G401 (cell line): ENCODE measurements around the gene GLUL. TPM values are rescaled to one million over a fixed set of nuclear protein-coding genes. Genes with fewer than 3 reads are reported as not detected.
A peak's percentile ranks its signal among the peaks of the same experiment; 100 is the strongest.

Source experiments
- DNase-seq: peaks from one replicate; pipeline ENCODE4 v3.0.0-alpha.2; 2015; ENCODE audit warnings: low spot score
- in situ Hi-C: cut with HindIII; loops from 2 replicates; pipeline ENCODE4 v1.10.0; 2016; ENCODE audit warnings: low sequenced_read_pairs, mixed read lengths
- total RNA-seq: library from RNA; depleted of rRNA; stranded (reverse); fragments of >200 nt; shearing (Covaris generic); gene quantifications from 2 replicates; pipeline ENCODE4 v1.2.3, GENCODE V29; 2014; rRNA removed

Gene GLUL
- total RNA-seq: 862 and 1,000 TPM in 2 replicates

DNA sequence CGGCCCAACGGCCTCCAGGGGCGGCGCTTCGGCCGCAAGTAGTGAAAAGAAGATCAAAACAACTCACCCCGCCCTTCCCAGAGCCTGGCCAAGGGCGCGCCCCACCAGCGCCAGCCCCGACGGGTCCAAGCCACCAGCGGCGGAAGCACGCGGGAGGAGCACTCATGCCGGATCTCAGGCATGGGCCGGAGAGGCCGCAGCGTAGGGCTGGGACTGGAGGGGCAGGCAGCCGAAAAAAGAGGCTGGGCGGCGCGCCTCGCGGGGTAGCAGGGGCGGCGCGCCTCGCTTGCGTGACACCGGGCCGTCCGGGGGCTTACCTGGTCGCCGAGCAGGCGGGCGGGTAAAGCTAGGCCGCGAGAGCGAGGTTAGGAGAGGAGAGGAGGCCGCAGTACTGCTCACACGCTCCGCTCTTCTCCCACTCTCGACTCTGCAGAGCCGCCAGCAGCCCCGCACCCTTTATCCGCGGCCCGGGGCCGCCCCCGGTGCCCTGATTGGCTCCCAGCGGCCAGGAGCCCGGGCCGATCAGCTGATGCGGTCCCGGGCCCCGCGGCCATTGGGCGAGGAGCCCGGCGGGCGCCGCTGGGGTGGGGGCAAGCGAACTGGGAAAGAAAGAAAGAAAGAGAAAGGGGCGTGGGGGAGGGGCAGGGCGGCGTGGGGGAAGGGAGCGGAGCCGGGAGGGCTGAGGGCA lies at the start of gene GLUL:
Gene GLUL, minus strand, starts transcription at position 429 of the 688 bp plus-strand sequence. CDS start 3,053 bp downstream, outside the sequence.
- in situ Hi-C loops: loop anchor here (10.0 kb wide), 1 partner anchor 307 kb away; no protein-coding TSS in a partner anchor
- DNase-seq: peak; percentile 79

DNA sequence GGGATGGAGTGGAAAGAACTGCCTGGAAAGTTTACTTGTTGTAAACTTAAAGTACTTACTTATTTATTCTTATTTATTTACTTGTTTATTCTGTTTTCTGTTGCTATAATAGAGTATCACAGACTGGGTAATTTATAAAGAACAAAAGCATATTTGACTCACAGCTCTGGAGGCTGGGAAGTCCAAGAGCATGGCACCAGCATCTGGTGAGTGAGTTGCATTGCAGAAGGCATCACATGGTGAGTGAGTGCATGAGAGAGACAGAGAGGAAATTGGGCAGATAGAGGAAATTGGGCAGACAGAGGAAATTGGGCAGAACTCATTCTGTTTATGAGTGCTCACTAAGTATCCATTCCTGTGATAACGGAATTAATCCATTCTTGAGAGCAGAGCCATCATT lies 46.7 kb upstream of the GLUL start:
- in situ Hi-C loops: no loop called here
- no peak for DNase-seq

DNA sequence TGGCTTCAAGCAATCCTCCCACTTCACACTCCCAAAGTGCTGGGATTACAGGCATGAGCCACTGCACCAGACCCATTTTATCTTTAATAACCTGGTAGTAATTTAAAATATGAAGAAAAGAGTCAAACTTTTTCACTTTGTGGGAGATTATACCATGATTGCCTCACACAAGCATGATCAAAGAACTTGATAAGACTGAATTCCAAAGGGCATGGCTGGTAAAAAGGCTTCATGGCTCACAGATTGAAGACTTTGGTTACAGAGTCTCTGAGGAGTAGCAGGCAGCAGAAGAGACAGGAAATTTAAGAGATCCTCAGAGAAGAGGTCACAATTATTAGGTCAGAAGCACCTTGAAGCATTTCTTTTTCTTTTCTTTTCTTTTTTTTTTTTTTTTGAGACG lies 42.0 kb upstream of the GLUL start:
- in situ Hi-C loops: no loop called here

DNA sequence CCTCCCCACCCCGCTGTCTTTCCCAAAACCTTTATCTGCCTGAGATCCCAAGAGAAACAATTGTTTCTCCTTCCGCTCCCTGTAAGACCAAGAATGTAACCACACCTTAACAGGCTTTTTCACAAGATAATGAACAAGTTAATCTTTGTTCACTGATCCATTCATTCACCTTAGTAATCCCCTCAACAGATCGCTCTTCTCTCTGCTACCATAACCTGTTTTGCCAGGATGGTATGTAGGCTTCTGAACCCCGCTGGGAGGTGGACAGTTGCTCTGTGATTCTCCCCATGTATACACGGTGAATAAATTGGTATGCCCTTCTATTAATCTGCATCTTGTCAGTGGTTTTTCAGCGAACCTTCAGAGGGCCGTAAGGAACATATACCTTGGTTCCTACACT lies 39.7 kb upstream of the GLUL start:
- in situ Hi-C loops: no loop called here
- no peak for DNase-seq

More for the DNA sequence above, 42.0 kb upstream of the GLUL start:
- no peak for DNase-seq

DNA sequence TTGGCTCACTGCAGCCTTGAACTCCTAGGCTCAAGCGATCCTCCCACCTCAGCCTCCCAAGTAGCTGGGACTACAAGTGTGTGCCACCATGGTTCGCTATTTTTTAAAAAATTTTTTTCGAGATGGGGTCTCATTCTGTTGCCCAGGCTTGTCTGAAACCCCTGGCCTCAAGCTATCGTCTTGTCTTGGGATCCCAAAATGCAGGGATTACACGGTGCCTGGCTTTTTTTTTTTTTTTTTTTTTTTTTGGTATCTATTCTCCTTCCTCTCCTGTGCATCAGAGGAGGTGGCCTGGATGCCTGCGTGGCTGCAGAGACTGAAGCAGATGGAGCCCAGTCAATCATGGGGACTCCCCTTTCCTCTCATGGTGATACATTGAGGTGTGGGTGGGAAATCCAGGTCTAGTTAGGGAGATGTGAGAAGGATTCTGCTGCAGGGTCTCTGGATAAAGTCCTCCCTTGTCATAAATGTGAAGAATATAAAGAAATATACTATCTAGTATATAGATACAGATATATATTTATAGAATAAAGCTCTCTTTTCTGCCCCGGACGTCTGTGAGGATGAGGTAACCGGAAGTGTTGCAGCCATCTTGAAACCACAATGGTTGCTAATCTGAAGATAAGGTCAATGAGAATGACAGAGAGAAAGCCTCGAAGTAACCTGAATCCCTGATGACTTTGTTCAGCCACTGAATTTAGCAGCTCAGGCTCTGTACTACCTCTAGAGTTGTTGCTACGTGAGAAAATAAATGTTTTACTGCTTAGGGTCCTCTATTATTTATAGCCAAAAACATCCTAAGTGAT lies 38.9 kb upstream of the GLUL start:
- in situ Hi-C loops: no loop called here
- no peak for DNase-seq

DNA sequence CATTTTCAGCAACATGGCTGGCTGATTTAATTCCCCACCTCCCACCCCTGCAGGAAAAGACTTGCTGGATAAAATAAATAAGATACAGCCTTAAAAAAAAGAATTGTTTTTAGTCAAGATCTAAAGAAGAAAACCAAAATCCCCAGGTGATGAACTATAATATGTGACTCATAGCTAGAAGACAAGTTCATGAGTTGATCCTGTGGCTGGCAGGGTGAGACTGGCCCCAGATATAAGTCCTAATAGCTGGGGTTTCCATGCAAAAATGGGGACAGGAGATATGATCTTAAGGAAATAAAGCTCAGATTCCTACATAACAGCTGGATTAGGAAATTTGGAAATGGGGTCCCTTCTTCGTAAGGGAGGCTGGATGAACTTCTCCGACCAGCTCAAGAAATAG lies 36.5 kb upstream of the GLUL start:
- in situ Hi-C loops: no loop called here

DNA sequence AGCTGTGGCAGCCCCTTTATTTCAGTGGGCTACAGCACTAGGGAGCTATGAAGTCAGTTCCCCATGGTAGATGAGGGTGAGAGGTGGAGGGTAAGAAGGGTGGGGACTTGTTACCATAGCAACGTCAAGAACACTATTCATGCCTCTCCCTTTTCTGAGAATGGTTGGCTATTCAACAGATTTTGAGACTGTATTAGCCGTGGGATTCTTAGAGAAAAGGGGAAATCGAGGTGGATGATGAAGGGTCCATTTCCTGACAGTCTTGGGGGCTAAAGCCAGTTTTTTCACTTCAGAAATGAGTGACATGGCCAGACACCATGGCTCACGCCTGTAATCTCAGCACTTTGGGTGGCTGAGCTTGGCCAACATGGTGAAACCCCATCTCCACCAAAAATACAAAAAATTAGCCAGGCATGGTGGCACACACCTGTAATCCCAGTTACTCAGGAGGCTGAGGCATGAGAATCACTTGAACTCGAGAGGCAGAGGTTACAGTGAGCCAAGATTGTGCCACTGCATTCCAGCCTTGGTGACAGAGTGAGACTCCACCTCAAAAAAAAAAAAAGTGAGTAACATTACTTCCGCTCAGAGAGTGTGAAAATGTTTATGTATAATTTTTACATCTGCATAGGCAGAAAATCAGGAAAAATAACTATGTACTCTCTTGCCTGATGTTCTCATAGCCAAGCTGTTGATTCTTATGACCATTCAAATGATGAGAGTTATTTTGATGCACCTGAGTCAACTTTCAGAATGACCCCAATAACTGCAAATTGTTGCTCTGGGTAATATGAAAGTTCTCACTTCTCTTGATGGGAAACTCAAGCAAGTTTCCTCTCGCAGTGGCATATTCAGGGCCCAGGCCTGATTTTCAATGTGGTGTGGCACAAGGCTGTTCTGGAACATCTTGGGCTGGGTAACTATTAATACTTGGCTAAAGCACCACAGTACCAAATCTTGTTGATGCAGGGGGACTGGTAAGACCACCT lies 35.1 kb upstream of the GLUL start:
- in situ Hi-C loops: no loop called here
- no peak for DNase-seq

More for the DNA sequence above, 36.5 kb upstream of the GLUL start:
- no peak for DNase-seq

DNA sequence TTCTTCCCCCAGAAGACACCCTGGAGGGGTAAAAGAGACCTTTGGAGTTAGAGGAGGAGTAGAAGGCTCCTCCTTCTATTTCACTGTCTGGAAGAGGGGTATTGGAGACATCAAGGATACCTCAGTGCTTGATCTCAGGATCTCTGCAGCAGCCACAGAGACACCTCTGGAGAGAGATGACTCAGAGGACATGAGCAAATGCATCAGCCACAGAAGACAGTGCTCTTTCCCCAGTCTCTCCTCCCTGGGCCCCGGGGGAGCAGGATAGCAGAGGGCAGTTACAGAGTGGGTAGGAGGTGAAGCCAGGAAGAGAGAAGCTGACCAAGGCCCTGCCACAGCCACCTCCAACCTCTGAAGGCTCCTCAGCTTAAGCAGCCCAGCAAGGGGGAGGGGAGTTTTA lies 24.2 kb upstream of the GLUL start:
- no peak for DNase-seq
- in situ Hi-C loops: no loop called here

DNA sequence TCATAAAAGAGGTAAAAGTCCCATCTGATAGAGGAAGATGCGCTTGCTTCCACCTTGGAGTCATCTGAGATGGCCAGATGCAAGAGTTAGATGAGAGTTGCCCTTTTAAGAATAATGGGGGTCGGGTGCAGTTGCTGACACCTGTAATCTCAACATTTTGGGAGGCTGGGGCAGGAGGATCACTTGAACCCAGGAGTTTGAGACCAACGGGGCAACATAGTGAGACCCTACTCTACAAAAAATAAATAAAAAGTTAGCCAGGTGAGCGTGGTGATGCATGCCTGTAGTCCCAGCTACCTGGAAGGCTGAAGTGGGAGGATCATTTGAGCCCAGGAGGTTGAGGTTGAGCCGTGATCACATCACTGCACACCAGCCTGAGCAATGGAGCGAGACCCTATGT lies 22.4 kb upstream of the GLUL start:
- no peak for DNase-seq
- in situ Hi-C loops: no loop called here

DNA sequence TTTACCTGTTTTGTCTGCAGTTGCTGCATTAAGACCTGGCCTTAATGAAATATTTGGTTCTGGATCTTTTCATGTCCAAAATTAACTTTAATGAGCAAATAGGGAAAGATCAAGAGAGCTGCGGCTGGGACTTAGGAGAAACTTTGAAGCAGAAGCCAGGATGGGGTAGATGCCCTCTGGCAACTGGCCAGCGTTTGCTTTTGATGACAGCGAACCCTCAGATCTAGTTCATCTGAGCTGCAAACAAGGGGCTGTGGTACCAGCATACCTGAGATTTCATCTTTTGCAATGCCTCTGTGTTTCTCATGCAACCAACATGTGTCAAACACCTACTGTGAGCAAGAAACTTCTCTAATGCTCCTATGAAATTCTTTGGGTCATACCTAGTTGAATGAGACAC lies 21.9 kb upstream of the GLUL start:
- no peak for DNase-seq
- in situ Hi-C loops: no loop called here

DNA sequence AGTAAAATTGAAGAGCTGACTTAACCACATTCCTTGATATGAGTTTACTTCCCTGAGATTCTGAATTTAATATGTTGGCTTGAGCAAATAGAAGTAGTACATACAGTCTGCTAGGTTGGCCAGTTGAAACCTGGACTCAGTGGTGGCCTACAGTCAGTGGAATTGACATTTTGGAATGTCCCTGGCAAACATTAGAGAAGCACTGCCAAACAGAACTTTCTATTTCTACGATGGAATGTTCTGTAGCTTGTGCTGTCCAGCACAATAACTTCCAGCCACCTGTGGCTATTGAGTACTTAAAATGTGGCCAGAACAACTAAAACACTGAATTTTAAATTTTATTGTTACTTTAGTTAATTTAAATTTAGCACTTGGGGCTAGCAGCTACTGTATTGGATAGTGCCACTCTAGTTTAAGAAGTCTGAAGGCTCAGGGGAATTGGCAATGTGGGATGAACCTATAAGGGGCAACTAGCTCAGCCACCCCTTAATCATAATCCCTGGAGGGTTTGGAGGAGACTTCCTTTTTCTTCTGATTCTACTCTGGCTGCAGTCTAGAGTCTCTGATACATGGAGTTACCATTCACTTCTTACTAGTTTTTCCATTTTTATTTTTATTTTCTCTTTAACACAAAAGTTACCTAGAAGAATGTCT lies 19.2 kb upstream of the GLUL start:
- in situ Hi-C loops: no loop called here
- no peak for DNase-seq

DNA sequence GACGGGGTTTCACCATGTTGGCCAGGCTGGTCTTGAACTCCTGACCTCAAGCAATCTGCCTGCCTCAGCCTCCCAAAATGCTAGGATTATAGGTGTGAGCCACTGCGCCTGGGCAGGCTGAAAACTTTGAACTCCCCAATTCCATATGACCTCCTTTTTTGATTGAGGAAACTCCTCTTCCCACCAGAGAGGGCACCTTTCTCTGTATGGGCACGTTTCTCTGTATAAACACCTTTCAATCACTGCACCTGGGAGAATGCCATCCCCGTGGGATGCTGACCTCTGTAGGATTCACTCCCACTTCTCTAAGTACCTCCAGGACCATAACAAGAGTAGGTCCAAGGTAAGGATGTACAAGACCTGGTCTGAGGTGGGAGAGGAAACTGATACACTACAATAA lies 18.5 kb upstream of the GLUL start:
- in situ Hi-C loops: no loop called here
- DNase-seq: no peak

DNA sequence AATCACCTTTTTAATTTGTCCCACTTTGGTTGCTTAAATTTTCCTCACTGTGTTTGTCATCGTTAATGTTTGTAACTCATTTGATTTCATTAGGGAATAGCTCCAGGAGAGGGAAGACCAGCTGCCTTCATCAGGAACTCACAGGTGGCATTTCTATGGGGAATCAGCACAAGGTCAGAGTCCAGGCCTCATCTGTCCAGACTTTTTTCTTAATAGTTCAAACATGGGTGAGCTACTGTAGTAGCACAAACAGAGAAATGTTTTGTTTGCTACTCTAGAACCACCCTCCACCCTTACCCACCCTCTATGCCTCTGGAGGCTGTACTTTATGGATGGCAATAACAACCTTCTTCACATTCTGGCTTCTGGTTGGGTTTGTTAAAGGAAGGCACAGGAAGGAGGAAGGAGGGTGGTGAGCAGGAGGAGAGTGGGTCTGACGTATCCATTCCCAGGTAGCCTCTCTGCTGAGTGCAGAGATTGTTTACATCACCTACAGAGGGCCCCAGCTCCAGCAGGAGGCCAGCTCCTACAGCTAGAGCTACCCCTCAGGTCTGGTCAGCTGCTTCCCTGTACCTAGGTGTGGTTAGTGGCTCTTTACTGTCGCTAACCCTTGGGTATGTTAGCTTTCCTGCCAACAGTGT lies 17.0 kb upstream of the GLUL start:
- in situ Hi-C loops: no loop called here
- no peak for DNase-seq

DNA sequence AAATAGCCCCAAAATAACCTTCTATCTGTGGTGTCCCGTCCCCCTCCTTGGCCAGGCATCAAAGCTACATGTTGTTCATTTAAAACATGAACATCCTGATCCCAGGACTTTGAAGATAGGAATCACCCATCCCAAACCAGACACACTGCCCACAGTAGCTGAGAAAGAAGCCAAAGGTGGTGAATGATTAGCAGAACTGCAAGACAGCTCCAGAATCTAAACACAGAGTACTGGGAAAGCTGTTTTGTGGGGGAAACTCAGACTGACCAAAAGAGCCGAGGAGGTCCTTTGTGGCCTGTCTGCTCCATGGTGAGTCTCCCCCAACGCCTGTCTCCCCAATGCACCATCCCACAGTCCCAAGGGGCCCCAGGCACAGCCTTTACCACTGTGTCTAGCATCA lies 16.1 kb upstream of the GLUL start:
- in situ Hi-C loops: no loop called here
- no peak for DNase-seq

DNA sequence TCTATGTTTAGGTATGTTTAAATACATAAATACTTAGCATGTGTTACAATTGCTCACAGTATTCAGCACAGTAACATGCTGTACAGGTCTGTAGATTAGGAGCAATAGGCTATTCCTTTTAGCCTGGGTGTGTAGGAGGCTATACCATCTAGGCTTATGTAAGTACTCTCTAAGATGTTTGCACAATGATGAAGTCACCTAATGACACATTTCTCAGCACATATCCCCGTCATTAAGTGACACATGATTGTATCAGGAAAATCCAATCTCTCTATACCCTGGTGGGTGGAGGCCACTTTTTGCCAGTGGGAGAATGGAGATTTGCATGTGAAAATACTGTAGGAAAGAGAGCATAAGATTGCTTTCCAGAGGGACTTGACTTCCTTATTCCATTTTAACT lies 14.4 kb upstream of the GLUL start:
- no peak for DNase-seq
- in situ Hi-C loops: no loop called here

DNA sequence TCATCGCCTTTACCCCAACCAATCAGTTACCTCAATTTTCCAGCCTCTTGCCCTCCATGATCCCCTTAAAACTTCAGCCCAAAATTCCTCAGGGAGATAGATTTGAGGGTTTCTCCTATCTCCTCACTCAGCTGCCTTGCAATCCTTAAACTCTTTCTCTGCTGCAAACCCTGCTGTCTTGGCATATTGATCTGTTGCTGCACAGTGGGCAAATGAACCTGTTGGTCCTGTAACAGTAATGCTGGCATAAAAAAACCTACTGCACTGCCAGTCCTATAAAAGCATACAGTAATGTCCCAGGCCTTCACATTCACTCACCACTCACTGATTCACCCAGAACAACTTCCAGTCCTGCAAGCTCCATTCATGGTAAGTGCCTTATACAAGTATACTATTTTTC lies 14.0 kb upstream of the GLUL start:
- in situ Hi-C loops: no loop called here

DNA sequence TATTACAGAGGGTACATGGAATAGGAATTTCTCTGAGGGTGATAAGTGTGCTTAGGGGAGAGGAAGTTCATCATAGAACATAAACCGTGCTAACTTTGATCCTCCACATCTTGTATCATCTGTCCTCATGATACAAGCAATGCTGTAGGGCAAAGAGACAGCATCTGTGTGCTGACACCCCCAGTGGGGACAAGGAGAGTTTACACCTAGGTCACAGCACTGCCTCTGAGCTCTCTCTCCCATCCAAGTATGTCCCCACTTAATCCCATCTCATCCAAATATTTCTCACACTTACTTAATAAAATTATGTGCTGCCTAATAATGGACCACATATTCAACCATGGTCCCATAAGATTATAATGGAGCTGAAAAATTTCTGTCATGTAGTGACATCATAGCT lies 13.2 kb upstream of the GLUL start:
- in situ Hi-C loops: no loop called here
- no peak for DNase-seq

More for the DNA sequence above, 14.0 kb upstream of the GLUL start:
- no peak for DNase-seq

DNA sequence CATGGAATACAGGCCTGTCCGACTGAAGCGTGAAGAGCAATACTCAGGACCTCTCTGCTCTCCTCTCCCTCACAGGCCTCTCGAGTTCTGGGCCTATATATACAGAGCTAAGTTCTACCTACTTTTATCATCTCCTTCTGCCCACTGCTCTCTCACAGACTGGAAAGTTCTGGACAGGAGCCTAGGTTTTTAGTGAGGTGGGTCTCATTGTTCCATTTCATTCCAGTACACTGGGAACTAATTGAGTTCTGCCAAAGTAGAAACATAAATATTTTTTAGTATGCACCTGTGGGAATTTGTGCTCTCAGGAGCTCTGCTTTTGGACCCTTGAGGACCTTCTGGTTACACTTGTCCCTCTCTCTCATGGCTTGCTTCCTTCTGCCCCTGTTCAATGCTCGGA lies 9.0 kb upstream of the GLUL start, which contains the start of gene TEDDM1:
Gene TEDDM1, minus strand, starts transcription at position 101 of the 400 bp plus-strand sequence. CDS start 182 bp downstream, outside the sequence.
- in situ Hi-C loops: no loop called here
- DNase-seq: no peak
